EL (cell line): ENCODE measurements around the gene RRBP1.
"Not testable (repeated sequence)": the region's sequence is repeated elsewhere in the genome, so short reads cannot be mapped to it uniquely, and the experiment has no call there.

ENCODE experiments used
- DNase-seq: peaks from one replicate; pipeline ENCODE4 v3.0.0-alpha.2; 2016

Gene RRBP1

GRCh38 chr20:17659801-17660200, 22.2 kb downstream of the RRBP1 start:
- no peak for DNase-seq

GRCh38 chr20:17659344-17659743, 22.7 kb downstream of the RRBP1 start:
- DNase-seq = not testable (repeated sequence)

GRCh38 chr20:17658648-17658993, 23.4 kb downstream of the RRBP1 start:
- DNase-seq = no peak

GRCh38 chr20:17657898-17658647, 24.0 kb downstream of the RRBP1 start:
- no peak for DNase-seq

- DNase-seq = no peak
These were observed 24.8 kb downstream of the RRBP1 start for GRCh38 chr20:17657079-17657825.

- DNase-seq = peak; percentile 34
These were observed 26.1 kb downstream of the RRBP1 start for GRCh38 chr20:17655865-17656479.

- DNase-seq = peak; percentile 53
These were observed 26.8 kb downstream of the RRBP1 start for GRCh38 chr20:17655286-17655651.

- DNase-seq = peak; percentile 68
These were observed 27.3 kb downstream of the RRBP1 start for GRCh38 chr20:17654649-17655285.

- DNase-seq = no peak
These were observed 28.0 kb downstream of the RRBP1 start for GRCh38 chr20:17653835-17654648.

GRCh38 chr20:17652411-17652810, 29.6 kb downstream of the RRBP1 start:
- no peak for DNase-seq

GRCh38 chr20:17651760-17652388, 30.2 kb downstream of the RRBP1 start:
- DNase-seq = no peak

GRCh38 chr20:17651129-17651759, 30.8 kb downstream of the RRBP1 start:
- DNase-seq = no peak

GRCh38 chr20:17650301-17651128, 31.5 kb downstream of the RRBP1 start:
- DNase-seq = no peak

- DNase-seq = no peak
These were observed 33.0 kb downstream of the RRBP1 start for GRCh38 chr20:17648791-17649730.

GRCh38 chr20:17648315-17648646, 33.8 kb downstream of the RRBP1 start:
- no peak for DNase-seq

- no peak for DNase-seq
These were observed 34.4 kb downstream of the RRBP1 start for GRCh38 chr20:17647391-17648314.

- DNase-seq = no peak
These were observed 35.1 kb downstream of the RRBP1 start for GRCh38 chr20:17646961-17647301.

- DNase-seq = no peak
These were observed 35.7 kb downstream of the RRBP1 start for GRCh38 chr20:17646209-17646960.
